CD4-positive, alpha-beta memory T cell (primary cell): Measurements from ENCODE around the gene GLYATL1B. TPM values are rescaled to one million over a fixed set of nuclear protein-coding genes. Genes with fewer than 3 reads are reported as not detected.
"Not testable (repeated sequence)": the region's sequence is repeated elsewhere in the genome, so short reads cannot be mapped to it uniquely, and the experiment has no call there.

Experiments
- CTCF ChIA-PET: fragments of 350-600 bp; sonication (Branson Sonifier 250); formaldehyde crosslinking; loops from one replicate; lab custom pipeline; 2021; ENCODE audit warnings: inconsistent platforms; ENCODE audit not compliant: partially characterized antibody; lab: Charles Lee
- POLR2A ChIA-PET: fragments of 350-600 bp; sonication (Branson Sonifier 250); formaldehyde crosslinking; loops from one replicate; lab custom pipeline; 2021; ENCODE audit not compliant: partially characterized antibody; lab: Charles Lee
- DNase-seq, 5 donors: peaks; one replicate each; pipeline versions ENCODE4 v3.0.0 to v3.0.0-alpha.2; 2020 to 2022; ENCODE audit warnings: mixed read lengths in 1 of 5
- H3K27ac ChIP-seq: one replicate; pipeline ENCODE4 v1.7.0; 2013; ENCODE audit warnings: low read depth, low read length
- H3K27me3 ChIP-seq: 2 replicates; pipeline ENCODE4 v1.7.0; 2013; ENCODE audit warnings: mild to moderate bottlenecking, low read length, moderate library complexity; ENCODE audit not compliant: insufficient read depth
- H3K36me3 ChIP-seq: 2 replicates; pipeline ENCODE4 v1.7.0; 2013; ENCODE audit warnings: mild to moderate bottlenecking, low read length, moderate library complexity; ENCODE audit not compliant: insufficient read depth
- H3K4me1 ChIP-seq: 2 replicates; pipeline ENCODE4 v1.7.0; 2013; ENCODE audit warnings: mild to moderate bottlenecking, low read length, moderate library complexity; ENCODE audit not compliant: insufficient read depth
- H3K4me3 ChIP-seq, 2 donors: one replicate each; pipeline ENCODE4 v1.7.0; 2013; ENCODE audit warnings: low read length in 2 of 2, mild to moderate bottlenecking in 1 of 2
- H3K9me3 ChIP-seq, 2 donors: one replicate each; pipeline ENCODE4 v1.7.0; 2013; ENCODE audit warnings: low read length in 2 of 2, control low read depth in 1 of 2; ENCODE audit not compliant: control insufficient read depth in 1 of 2
- H3K27ac Mint-ChIP-seq, 7 donors: one replicate each; pipeline ENCODE4 v1.8.0; 2020 to 2021; ENCODE audit warnings: mixed read lengths in 7 of 7, mild to moderate bottlenecking in 6 of 7, inconsistent platforms in 3 of 7, moderate library complexity in 3 of 7
- H3K27me3 Mint-ChIP-seq, 2 donors: one replicate each; pipeline ENCODE4 v1.8.0; 2020 to 2021; ENCODE audit warnings: mixed read lengths in 2 of 2
- H3K36me3 Mint-ChIP-seq, 2 donors: one replicate each; pipeline ENCODE4 v1.8.0; 2020 to 2021; ENCODE audit warnings: mixed read lengths in 2 of 2, inconsistent platforms in 1 of 2, mild to moderate bottlenecking in 1 of 2
- H3K4me1 Mint-ChIP-seq, 4 donors: one replicate each; pipeline ENCODE4 v1.8.0; 2020 to 2021; ENCODE audit warnings: mixed read lengths in 4 of 4, mild to moderate bottlenecking in 1 of 4
- H3K4me3 Mint-ChIP-seq, 8 donors: one replicate each; pipeline ENCODE4 v1.8.0; 2020 to 2021; ENCODE audit warnings: mixed read lengths in 8 of 8, mild to moderate bottlenecking in 7 of 8, moderate library complexity in 6 of 8, inconsistent platforms in 3 of 8
- H3K9me3 Mint-ChIP-seq, 8 donors: one replicate each; pipeline ENCODE4 v1.8.0; 2020 to 2021; ENCODE audit warnings: mixed read lengths in 8 of 8, mild to moderate bottlenecking in 5 of 8, inconsistent platforms in 3 of 8, moderate library complexity in 1 of 8
- intact Hi-C: fragments of 100-400 bp; cut with micrococcal nuclease; formaldehyde crosslinking; loops from one replicate; pipeline ENCODE4 v1.15.1; 2023
- polyA plus RNA-seq, 2 donors: library from polyadenylated mRNA; unstranded; fragments of 300-500 nt; fragmentation: Illumina TruSeq; gene quantifications; one replicate each; pipeline ENCODE4 v1.2.3, GENCODE V29; 2021
- total RNA-seq, 2 experiments: library from RNA; stranded (reverse); gene quantifications; one replicate each; pipeline ENCODE4 v1.2.3, GENCODE V29; 2021

GLYATL1B gene
- total and polyA plus RNA-seq, 4 experiments from 2014 or later = not detected

DNA sequence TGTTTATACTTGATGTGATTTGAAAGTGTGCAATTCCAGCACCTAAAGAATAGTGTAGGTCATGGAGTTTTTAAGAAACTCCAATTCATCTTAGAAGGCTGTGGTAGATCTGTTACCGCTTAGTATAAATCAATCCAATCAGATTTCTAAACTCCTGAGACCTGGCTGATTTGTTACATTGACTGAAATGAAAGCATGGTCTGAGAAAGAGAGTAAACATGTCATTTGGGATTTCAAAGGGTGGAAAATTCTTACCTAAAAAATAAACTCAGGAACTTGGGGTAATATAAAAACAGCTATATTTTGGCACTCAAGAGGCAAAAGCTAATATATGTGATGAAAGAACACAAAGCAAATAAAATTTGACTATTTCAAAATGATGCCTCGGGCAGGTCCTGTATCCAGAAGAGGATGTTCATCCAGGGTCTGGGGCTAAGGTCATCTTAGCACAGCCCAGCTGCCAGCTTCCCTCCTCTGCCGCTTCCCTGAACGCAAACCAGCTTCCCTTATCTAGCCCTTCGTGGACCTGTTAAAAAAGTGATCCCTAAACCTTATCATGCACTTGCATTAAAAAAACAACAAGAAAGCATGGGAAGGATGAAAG, 10.0 kb downstream of the GLYATL1B start:
- H3K27me3 ChIP-seq, intact Hi-C loops, H3K27ac Mint-ChIP-seq, DNase-seq, H3K36me3 ChIP-seq, H3K4me3 ChIP-seq, H3K36me3 Mint-ChIP-seq, H3K4me1 Mint-ChIP-seq, H3K9me3 Mint-ChIP-seq, H3K4me1 ChIP-seq, H3K27ac ChIP-seq, H3K4me3 Mint-ChIP-seq, H3K9me3 ChIP-seq: not testable (repeated sequence)
- CTCF ChIA-PET = interaction anchor here (0.6 to 3.1 kb wide), 7 partner anchors 13 to 1312 kb away, joined by 3 to 42 read pairs (median 7); no protein-coding TSS in a partner anchor
- POLR2A ChIA-PET = interaction anchor here (1.1 kb wide), 1 partner anchor 62 kb away, joined by 3 read pairs; no protein-coding TSS in a partner anchor
- peaks cover 9 to 15% of the 10 kb centered on the region in 2 donors for H3K27me3 Mint-ChIP-seq

DNA sequence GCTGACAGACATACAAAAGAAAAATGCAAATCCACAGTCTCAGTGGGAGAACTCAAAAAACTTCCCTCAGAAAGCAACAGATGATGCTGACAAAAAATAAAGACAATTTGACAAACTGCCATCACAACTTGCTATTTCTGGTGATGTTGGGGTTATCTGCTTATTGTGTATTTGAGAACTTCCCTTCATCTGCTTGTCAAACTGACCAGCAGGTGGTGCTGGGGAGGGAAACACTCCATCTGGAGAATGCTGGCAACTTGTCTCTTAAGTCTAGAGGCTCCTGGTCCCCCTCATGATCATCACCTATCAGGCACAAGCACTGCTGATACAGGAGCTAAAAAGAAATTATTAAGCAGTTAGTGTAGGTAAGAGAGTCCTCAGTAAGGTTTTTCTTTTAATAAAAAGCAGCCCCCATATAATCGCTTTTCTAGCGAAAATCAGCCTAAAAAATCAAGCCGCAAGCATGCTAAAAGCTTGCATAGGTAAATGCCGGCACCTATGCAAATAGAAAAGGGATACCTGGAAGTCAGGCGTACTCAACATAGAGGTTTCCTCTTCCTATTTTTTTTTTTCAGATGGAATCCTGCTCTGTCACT, 11.1 kb downstream of the GLYATL1B start:
- Mint-ChIP-seq H3K36me3 (no peaks in the 10 kb centered on the region), H3K27ac (no peak overlapping the region), H3K4me1 (peaks cover 2 to 10% (median 8%) of the 10 kb centered on the region in 4 donors), H3K27me3 (peaks cover 8 to 15% of the 10 kb centered on the region in 2 donors), H3K4me3 (no peak overlapping the region), H3K9me3 (no peaks in the 10 kb centered on the region)
- Histone ChIP-seq H3K36me3 (no peaks in the 10 kb centered on the region), H3K27ac (no peak overlapping the region), H3K9me3 (no peaks in the 10 kb centered on the region), H3K4me3 (no peak overlapping the region), H3K27me3 (no peaks in the 10 kb centered on the region), H3K4me1 (no peaks in the 10 kb centered on the region)
- ChIA-PET CTCF (interaction anchor here (0.7 to 3.1 kb wide), 11 partner anchors 9 to 74 kb away, joined by 3 to 42 read pairs (median 8); partner anchors contain the start of gene FAM111B), POLR2A (no interaction called here)
- intact Hi-C loops = loop anchor here (1.0 kb wide), 2 partner anchors 39 to 61 kb away; no protein-coding TSS in a partner anchor
- peak; percentile 61 to 67 (median 63) for DNase-seq

DNA sequence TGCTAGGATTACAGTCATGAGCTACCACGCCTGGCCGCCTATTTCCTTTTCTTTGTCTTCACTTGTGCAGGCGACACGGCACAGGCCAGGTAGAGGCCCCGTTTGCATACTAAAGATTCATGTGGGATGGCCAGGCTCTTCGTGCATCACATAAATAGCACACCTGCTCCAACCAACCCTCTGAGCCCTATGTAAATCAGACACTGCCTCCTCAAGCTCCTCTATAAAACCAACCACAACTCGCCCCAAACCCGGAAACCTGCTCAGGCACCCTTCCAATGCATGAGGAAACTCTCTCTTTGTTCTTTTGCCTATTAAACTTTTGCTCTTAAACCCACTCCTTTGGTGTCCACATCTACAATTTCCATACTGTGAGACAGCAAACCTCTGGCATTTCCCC, 11.8 kb downstream of the GLYATL1B start:
- H3K9me3 Mint-ChIP-seq, H3K27ac ChIP-seq, H3K4me3 ChIP-seq, H3K27ac Mint-ChIP-seq, H3K4me1 ChIP-seq, H3K4me3 Mint-ChIP-seq, H3K36me3 ChIP-seq, H3K27me3 ChIP-seq, H3K9me3 ChIP-seq, POLR2A ChIA-PET, H3K36me3 Mint-ChIP-seq, DNase-seq: not testable (repeated sequence)
- Mint-ChIP-seq H3K27me3 (peaks cover 8 to 14% of the 10 kb centered on the region in 2 donors), H3K4me1 (peaks cover 2 to 13% (median 11%) of the 10 kb centered on the region in 4 donors)
- intact Hi-C loops = loop anchor here (1.0 kb wide), 2 partner anchors 38 to 60 kb away; no protein-coding TSS in a partner anchor
- CTCF ChIA-PET = interaction anchor here (0.7 to 3.1 kb wide), 10 partner anchors 9 to 73 kb away, joined by 3 to 42 read pairs (median 8); partner anchors contain the start of gene FAM111B

DNA sequence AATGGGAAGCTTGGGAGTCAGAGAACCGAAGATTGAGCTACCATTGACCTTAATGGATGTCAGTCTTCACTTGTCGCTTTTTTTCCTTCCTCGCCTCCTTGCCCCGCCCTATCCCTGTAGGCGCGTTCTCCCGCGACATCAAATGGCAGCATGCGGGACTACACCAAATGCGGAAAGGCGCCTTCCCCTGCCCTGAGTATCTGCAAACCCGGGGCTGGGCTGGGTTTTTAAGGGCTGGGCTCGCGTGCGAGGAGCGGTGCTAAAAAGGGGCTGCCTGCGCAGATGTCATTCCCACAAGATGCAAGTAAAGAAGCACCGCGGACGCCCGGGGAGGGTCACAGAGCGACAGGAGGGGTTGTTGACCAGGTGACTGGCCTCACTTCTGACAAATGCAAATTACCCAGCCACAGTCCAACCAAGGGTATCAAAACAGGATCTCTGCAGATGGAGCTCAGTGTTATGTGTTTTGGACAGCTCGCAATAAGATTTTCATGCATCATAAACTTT, 16.2 kb downstream of the GLYATL1B start:
- no peaks in the 10 kb centered on the region for H3K9me3 ChIP-seq
- peak; percentile 6 to 60 (median 32) for DNase-seq
- Mint-ChIP-seq H3K9me3 (no peaks in the 10 kb centered on the region), H3K4me3 (peak overlapping the region; percentile 67 to 93 (median 77)), H3K27ac (peak overlapping the region in 1 of 7 donors; percentile 39), H3K4me1 (peaks cover 16 to 29% (median 24%) of the 10 kb centered on the region in 4 donors), H3K27me3 (peaks cover 6 to 7% of the 10 kb centered on the region in 2 donors), H3K36me3 (no peaks in the 10 kb centered on the region)
- no peaks in the 10 kb centered on the region for H3K27me3 ChIP-seq
- H3K36me3 ChIP-seq = no peaks in the 10 kb centered on the region
- peak overlapping the region in 1 of 2 donors; percentile 49 for H3K4me3 ChIP-seq
- ChIA-PET POLR2A (no interaction called here), CTCF (interaction anchor here (0.8 to 3.7 kb wide), 3 partner anchors 33 to 56 kb away, joined by 3 to 24 read pairs (median 10); no protein-coding TSS in a partner anchor)
- intact Hi-C loops = loop anchor here (10.0 kb wide), 1 partner anchor 528 kb away; the partner anchor contains the start of genes LPXN and ZFP91
- no peak overlapping the region for H3K27ac ChIP-seq
- H3K4me1 ChIP-seq = peaks cover 14% of the 10 kb centered on the region

DNA sequence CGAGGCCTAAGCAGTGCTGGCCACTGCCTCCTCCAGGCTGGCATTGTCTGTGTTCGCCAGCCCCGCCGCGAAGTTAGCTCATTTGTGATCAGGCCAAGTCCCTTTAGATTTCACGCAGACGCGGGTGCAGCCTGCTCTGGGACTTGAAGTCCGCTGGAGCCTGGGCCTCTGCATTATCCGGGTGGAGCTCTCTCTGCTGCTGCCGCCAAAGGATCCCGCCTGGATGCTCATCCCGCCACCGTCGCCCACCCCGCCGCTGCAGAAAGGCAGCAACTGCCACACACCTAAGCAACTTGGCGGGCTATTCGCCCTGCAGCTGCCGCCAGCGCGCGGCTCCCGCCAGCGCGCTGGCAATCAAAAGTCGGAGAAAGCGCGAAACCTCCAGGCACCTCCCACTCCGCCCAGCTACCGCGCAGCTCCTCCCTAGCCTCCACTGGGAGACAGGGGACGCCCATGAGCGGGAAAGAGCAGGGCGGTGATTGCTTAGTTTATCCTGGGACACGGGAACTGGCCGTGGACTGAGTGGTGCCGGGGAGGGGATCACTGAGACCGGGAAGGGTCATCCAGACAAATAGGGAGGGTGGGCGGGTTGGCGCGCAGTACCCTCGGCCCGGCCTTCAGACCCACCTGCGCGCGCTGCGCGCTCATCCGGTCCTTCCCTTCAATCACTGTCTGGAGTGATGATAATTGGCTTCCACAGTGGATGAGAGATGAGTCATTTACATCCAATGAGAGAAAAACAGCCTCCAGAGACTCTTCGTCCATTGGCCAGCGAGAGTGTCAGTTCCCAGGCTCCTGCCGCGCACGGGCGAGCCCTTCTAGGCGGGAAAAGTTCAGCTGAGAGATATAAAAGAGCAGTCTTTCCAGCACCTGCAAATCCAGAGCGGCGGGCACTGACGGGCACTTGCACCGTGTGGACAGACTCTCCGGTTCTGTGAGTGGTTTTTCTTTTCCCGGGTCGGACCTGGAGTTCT, 20.5 kb downstream of the GLYATL1B start, which contains the start of gene FAM111B:
FAM111B (plus strand) TSS at position 875 of the 974 bp plus-strand sequence. CDS start 2,389 bp downstream, outside the sequence.
- Mint-ChIP-seq H3K36me3 (no peaks in the 10 kb centered on the region), H3K27ac (peak within 1 kb of the TSS; percentile 63 to 94 (median 86)), H3K9me3 (no peaks in the 10 kb centered on the region), H3K4me3 (peak within 1 kb of the TSS; percentile 89 to 94 (median 92)), H3K4me1 (peaks cover 27 to 41% (median 32%) of the 10 kb centered on the region in 4 donors), H3K27me3 (no peaks in the 10 kb centered on the region)
- H3K27me3 ChIP-seq = no peaks in the 10 kb centered on the region
- POLR2A ChIA-PET = interaction anchor here (0.7 to 1.6 kb wide), 4 partner anchors 16 to 38 kb away, joined by 3 to 7 read pairs (median 3); partner anchors contain the start of gene FAM111A
- peaks cover 19% of the 10 kb centered on the region for H3K4me1 ChIP-seq
- DNase-seq = peak; percentile 57 to 80 (median 62)
- H3K27ac ChIP-seq = peak within 1 kb of the TSS; percentile 30
- no peaks in the 10 kb centered on the region for H3K9me3 ChIP-seq
- H3K36me3 ChIP-seq = no peaks in the 10 kb centered on the region
- peak within 1 kb of the TSS; percentile 36 to 70 for H3K4me3 ChIP-seq
- intact Hi-C loops = loop anchor here (10.0 kb wide), 1 partner anchor 532 kb away; the partner anchor contains the start of genes LPXN and ZFP91
- CTCF ChIA-PET = interaction anchor here (1.0 to 2.9 kb wide), 8 partner anchors 9 to 65 kb away, joined by 3 to 16 read pairs (median 8); partner anchors contain the start of gene DTX4

DNA sequence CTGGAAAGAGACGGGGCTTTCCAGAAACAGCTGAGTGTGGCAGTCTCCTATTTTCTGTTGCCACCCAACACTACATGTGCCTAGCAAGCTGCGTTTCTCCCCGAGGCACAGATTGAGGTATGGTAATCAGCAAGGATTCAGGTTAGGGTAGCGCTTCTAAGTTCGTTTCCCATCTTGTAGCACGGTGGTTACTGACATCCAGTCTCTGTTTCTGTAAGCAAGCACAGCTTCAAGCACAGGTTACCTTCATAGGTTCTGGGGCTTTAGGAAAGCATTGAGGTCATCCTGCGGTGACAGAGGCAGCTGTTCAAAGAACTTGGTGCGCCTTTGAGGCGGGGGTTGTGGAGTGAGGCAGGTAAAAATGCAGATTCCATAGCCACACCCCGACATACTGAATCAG, 21.6 kb downstream of the GLYATL1B start:
- not testable (repeated sequence) for H3K9me3 ChIP-seq, H3K36me3 ChIP-seq, H3K27me3 ChIP-seq, H3K27me3 Mint-ChIP-seq, H3K36me3 Mint-ChIP-seq, H3K9me3 Mint-ChIP-seq
- peak overlapping the region; percentile 32 to 70 for H3K4me3 ChIP-seq
- CTCF ChIA-PET = interaction anchor here (1.0 to 2.9 kb wide), 7 partner anchors 10 to 64 kb away, joined by 3 to 16 read pairs (median 8); partner anchors contain the start of gene DTX4
- DNase-seq = peak; percentile 14 to 57 (median 19)
- intact Hi-C loops = loop anchor here (10.0 kb wide), 1 partner anchor 533 kb away; the partner anchor contains the start of genes LPXN and ZFP91
- peaks cover 19% of the 10 kb centered on the region for H3K4me1 ChIP-seq
- peak overlapping the region; percentile 63 to 94 (median 84) for H3K27ac Mint-ChIP-seq
- peak overlapping the region; percentile 89 to 94 (median 92) for H3K4me3 Mint-ChIP-seq
- peaks cover 21 to 37% (median 26%) of the 10 kb centered on the region in 4 donors for H3K4me1 Mint-ChIP-seq
- peak overlapping the region; percentile 30 for H3K27ac ChIP-seq
- POLR2A ChIA-PET = interaction anchor here (0.7 to 1.6 kb wide), 3 partner anchors 28 to 37 kb away, joined by 3 to 7 read pairs (median 3); partner anchors contain the start of gene FAM111A
